Fibroblast of lung (primary cell): ENCODE results near the gene CYS1. TPM values are rescaled to one million over a fixed set of nuclear protein-coding genes. Genes with fewer than 3 reads are reported as not detected.
"Not testable (repeated sequence)": the region's sequence is repeated elsewhere in the genome, so short reads cannot be mapped to it uniquely, and the experiment has no call there.

Experiments
- DNase-seq, 2 donors: peaks; one replicate each; pipeline versions ENCODE4 v3.0.0 to v3.0.0-alpha.2; 2010; ENCODE audit warnings: low read depth in 2 of 2
- H2AFZ ChIP-seq: 2 replicates; pipeline ENCODE4 v1.5.1; 2012; ENCODE audit warnings: low read length, control low read depth, inconsistent platforms
- H3K27ac ChIP-seq: 2 replicates; pipeline ENCODE4 v1.5.1; 2011; ENCODE audit warnings: low read length, control low read depth; ENCODE audit not compliant: insufficient read depth
- H3K27me3 ChIP-seq: 2 replicates; pipeline ENCODE4 v1.5.1; 2011; ENCODE audit warnings: mild to moderate bottlenecking, low read length; ENCODE audit not compliant: control insufficient read depth, insufficient read depth
- H3K36me3 ChIP-seq: 2 replicates; pipeline ENCODE4 v1.5.1; 2011; ENCODE audit warnings: low read length; ENCODE audit not compliant: control insufficient read depth, insufficient read depth
- H3K4me1 ChIP-seq: 2 replicates; pipeline ENCODE4 v1.5.1; 2011; ENCODE audit warnings: low read length; ENCODE audit not compliant: control insufficient read depth, insufficient read depth; ENCODE audit errors: extremely low read depth
- H3K4me2 ChIP-seq: 2 replicates; pipeline ENCODE4 v1.5.1; 2011; ENCODE audit warnings: low read length, control low read depth; ENCODE audit not compliant: insufficient read depth; ENCODE audit errors: extremely low read depth
- H3K4me3 ChIP-seq, 4 experiments: fragments of 200-600 bp in 1 of 4; sonication (generic) in 1 of 4; replicated peaks in 1 of 4; 2 replicates each; pipeline ENCODE4 v1.5.1; 2011 to 2016; ENCODE audit warnings: low read length in 4 of 4, low read depth in 3 of 4, mild to moderate bottlenecking in 3 of 4, control low read depth in 2 of 4, inconsistent platforms in 1 of 4, mixed read lengths in 1 of 4; ENCODE audit not compliant: insufficient read depth in 1 of 4; ENCODE audit errors: control extremely low read depth in 1 of 4
- H3K79me2 ChIP-seq: 2 replicates; pipeline ENCODE4 v1.5.1; 2012; ENCODE audit warnings: mild to moderate bottlenecking, low read length, inconsistent platforms; ENCODE audit not compliant: control insufficient read depth, insufficient read depth
- H3K9ac ChIP-seq: 2 replicates; pipeline ENCODE4 v1.5.1; 2011; ENCODE audit warnings: mild to moderate bottlenecking, low read length, control low read depth; ENCODE audit not compliant: insufficient read depth
- H3K9me3 ChIP-seq: 2 replicates; pipeline ENCODE4 v1.5.1; 2012; ENCODE audit warnings: low read depth, low read length; ENCODE audit not compliant: control insufficient read depth, insufficient read depth
- H4K20me1 ChIP-seq: 2 replicates; pipeline ENCODE4 v1.5.1; 2011; ENCODE audit warnings: low read length; ENCODE audit not compliant: control insufficient read depth, insufficient read depth; ENCODE audit errors: extremely low read depth
- EZH2 ChIP-seq: IDR thresholded peaks from 2 replicates; pipeline ENCODE4 v1.5.1; 2012; ENCODE audit warnings: low read length, control low read depth, mild to moderate bottlenecking; ENCODE audit errors: missing control alignments
- polyA plus RNA-seq, 2 donors: library from polyadenylated mRNA; depleted of rRNA in 1 of 2; stranded (reverse) in 1 of 2; unstranded in 1 of 2; fragments of >200 nt; gene quantifications; 2 replicates each; pipeline ENCODE4 v1.2.1, GENCODE V29; 2011 to 2012; ENCODE audit warnings: missing spikeins in 1 of 2
- total RNA-seq: library from RNA; depleted of rRNA; stranded (reverse); fragments of >200 nt; gene quantifications from 2 replicates; pipeline ENCODE4 v1.2.1, GENCODE V29; 2014

CYS1 gene
- total and polyA plus RNA-seq, 2 donors (not counting 1 experiment from before 2014, with no cell fraction given): 0.31 to 5.1 TPM

- no peak overlapping the region for H3K4me3 ChIP-seq
- H3K4me1 ChIP-seq: peaks cover 11% of the 10 kb centered on the region
- no peak overlapping the region for H3K4me2 ChIP-seq
- H2AFZ ChIP-seq: no peak overlapping the region
- no peak for DNase-seq
- no peaks in the 10 kb centered on the region for H3K9me3 ChIP-seq
- H3K79me2 ChIP-seq: no peaks in the 10 kb centered on the region
- H4K20me1 ChIP-seq: no peaks in the 10 kb centered on the region
- H3K27ac ChIP-seq: no peak overlapping the region
- H3K27me3 ChIP-seq: no peaks in the 10 kb centered on the region
- TF ChIP-seq EZH2: no peak
- H3K36me3 ChIP-seq: no peaks in the 10 kb centered on the region
- H3K9ac ChIP-seq: no peak overlapping the region
Measured at GRCh38 chr2:10012963-10013461, 67.2 kb downstream of the CYS1 start.

- H3K27me3 ChIP-seq, DNase-seq, H2AFZ ChIP-seq, H4K20me1 ChIP-seq, H3K36me3 ChIP-seq, H3K9ac ChIP-seq, H3K27ac ChIP-seq, H3K9me3 ChIP-seq, H3K4me3 ChIP-seq, H3K79me2 ChIP-seq, H3K4me2 ChIP-seq: not testable (repeated sequence)
- peaks cover 14% of the 10 kb centered on the region for H3K4me1 ChIP-seq
Measured at GRCh38 chr2:10012366-10012962, 67.7 kb downstream of the CYS1 start.

GRCh38 chr2:10011606-10012325 is 68.4 kb downstream of the CYS1 start:
- H3K9me3 ChIP-seq, H3K27ac ChIP-seq, H3K4me3 ChIP-seq, H3K9ac ChIP-seq, DNase-seq, H3K79me2 ChIP-seq, H3K36me3 ChIP-seq, H3K27me3 ChIP-seq, H3K4me2 ChIP-seq, H2AFZ ChIP-seq, H4K20me1 ChIP-seq: not testable (repeated sequence)
- H3K4me1 ChIP-seq: peaks cover 14% of the 10 kb centered on the region

DNA sequence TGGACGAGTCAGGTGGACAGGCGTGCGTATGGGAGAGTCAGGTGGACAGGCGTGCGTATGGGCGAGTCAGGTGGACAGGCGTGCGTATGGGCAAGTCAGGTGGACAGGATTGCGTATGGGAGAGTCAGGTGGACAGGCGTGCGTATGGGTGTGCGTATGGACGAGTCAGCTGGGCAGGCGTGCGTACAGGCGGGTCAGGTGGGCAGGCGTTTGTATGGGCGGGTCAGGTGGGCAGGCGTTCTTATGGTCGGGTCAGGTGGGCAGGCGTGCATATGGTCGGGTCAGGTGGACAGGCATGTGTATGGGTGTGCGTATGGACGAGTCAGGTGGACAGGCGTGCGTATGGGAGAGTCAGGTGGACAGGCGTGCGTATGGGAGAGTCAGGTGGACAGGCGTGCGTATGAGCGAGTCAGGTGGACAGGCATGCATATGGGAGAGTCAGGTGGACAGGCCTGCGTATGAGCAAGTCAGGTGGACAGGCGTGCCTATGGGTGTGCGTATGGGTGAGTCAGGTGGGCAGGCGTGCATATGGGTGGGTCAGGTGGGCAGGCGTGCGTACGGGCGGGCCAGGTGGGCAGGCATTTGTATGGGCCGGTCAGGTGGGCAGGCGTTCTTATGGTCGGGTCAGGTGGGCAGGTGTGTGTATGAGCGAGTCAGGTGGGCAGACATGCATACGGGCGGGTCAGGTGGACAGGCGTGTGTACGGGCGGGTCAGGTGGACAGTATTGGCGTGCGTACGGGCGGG is 69.2 kb downstream of the CYS1 start:
- not testable (repeated sequence) for H4K20me1 ChIP-seq, H3K4me3 ChIP-seq, H3K9ac ChIP-seq, H3K9me3 ChIP-seq, H2AFZ ChIP-seq, H3K27ac ChIP-seq, H3K4me2 ChIP-seq, H3K36me3 ChIP-seq, H3K79me2 ChIP-seq, H3K27me3 ChIP-seq, DNase-seq
- peaks cover 14% of the 10 kb centered on the region for H3K4me1 ChIP-seq
